HG03378 (cell line): ENCODE data around the gene SLC2A13.

Source experiments
- ATAC-seq: cut with Tn5 transposase; IDR thresholded peaks from one replicate; pipeline ENCODE4 v1.9.1; 2021; ENCODE audit warnings: mild to moderate bottlenecking, moderate library complexity; ENCODE audit not compliant: unreplicated experiment

The SLC2A13 gene

DNA sequence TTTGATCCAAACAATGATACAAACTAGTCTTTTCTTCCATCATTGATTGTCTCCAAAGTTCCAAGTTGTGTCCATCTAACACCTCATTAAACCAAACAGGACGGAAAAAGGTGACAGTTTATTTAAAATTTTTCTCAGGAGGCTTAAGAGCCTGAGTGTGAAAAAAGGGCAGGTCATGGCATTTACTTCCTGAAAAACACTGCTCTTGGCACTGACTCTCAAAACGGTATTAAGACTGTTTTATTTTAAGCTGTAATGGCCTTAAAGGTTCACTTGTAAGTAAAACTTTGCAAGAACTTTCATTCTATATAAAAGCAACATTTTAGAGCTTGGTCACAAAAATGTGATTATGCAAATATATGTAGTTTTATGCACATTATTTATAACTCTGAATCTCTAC, 222.5 kb downstream of the SLC2A13 start:
- ATAC-seq, result no peak

DNA sequence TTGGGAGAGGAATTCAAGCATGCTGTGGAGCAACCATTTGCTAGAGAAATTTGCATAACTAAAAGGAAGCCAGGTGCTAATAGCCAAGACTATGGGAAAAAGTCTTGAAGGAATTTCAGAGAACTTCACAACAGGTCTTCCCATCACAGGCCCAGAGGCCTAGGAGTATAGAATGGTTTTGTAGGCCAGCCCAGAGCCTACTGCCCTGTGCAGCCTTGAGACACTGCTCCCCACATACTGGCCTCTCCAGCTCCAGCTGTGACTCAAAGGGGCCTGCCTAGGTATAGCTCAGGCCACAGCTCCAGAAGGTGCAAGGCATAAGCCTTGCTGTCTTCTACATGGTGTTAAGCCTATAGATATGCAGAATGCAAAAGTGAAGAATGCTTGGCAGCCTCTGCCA, 227.1 kb downstream of the SLC2A13 start:
- ATAC-seq, result no peak

DNA sequence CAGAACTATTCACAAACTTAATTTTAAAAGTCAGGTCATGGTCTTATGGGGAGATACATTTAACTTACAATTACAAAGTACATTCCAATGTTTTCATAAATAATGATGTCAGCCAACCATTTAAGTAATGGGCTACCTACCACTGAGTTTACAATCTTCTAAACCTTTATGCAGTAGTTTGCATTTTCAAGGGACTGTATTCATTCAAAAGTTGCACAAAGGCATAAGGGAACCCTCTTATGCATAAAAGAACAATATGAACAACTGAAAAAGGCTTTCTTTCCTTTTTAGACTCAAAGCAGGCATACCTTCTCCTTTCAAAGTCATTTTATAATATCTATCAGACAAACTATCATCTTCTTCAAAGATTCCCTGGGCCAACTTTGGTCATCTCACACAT, 230.2 kb downstream of the SLC2A13 start:
- ATAC-seq, result no peak

DNA sequence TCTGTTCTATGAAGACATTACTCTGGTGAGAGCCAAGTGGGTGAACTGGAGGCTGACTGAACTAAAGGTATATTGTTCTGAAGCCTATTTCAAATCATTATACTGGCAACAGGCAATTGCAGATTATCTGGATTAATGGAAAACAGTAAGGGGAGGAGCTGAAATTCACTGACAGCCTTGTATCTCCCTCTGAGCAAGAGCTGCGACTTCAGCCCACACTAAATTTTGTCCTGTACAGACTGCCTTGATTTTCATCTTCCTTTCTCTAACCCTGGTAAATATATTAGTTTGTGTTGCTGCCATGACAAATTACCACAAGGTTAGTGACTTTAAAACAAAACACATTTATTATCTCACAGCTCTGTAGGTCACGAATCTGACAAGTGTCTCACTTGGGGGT, 231.1 kb downstream of the SLC2A13 start:
- no peak for ATAC-seq

DNA sequence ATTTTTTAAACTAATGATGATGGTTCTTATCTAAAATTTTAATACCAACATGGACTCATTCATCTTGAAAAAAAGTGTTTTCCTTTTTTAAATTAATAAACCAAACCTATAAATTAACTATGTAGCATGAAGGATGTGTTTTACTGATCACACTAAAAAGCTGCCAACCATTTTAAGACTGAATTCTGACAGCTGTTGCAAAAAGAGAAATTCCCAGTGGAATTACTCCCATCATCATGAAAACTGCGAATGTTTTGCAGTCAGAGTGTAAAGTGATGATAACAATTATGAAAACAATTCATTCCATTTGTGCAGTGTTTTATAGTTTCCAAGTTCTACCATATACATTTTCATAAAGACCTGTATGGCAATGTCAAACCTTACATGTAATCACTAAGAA, 232.8 kb downstream of the SLC2A13 start:
- ATAC-seq, result no peak

DNA sequence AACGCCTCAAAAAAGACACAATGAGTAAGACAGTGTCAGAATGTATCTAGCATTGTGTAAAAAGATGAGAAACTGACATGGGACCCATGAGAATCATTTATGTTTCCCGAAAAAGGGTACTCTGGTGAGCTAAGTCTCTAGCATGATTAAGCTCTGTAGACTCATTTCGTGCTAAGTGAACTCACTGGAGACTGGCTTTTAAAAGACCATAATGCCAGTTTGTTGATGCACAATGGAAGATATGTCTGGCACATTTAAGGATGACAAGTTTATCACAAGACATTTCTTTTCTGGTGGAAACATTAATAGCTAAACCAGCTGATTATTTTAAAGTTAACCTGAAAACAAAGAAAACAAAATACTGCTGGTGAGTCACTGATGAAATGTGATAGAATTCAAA, 233.5 kb downstream of the SLC2A13 start:
- ATAC-seq, result no peak

DNA sequence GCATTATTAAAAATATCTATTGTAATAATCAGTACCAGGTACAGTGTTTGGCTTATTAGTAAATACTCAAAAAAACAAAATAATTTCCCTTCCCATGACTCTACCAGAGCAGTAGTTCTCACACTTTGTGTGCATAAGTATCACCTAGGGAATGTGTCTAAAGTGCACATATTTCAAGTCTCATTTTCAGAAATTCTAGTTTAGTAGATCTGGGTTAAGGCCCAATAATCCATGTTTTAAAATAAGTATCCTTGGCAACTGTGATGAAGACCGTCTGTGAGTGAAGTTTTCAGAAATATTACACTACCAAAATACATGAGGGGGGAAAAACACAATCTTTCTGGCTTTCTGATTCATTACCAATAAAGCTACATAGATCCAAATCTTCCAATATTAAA, 237.6 kb downstream of the SLC2A13 start:
- ATAC-seq, result no peak

DNA sequence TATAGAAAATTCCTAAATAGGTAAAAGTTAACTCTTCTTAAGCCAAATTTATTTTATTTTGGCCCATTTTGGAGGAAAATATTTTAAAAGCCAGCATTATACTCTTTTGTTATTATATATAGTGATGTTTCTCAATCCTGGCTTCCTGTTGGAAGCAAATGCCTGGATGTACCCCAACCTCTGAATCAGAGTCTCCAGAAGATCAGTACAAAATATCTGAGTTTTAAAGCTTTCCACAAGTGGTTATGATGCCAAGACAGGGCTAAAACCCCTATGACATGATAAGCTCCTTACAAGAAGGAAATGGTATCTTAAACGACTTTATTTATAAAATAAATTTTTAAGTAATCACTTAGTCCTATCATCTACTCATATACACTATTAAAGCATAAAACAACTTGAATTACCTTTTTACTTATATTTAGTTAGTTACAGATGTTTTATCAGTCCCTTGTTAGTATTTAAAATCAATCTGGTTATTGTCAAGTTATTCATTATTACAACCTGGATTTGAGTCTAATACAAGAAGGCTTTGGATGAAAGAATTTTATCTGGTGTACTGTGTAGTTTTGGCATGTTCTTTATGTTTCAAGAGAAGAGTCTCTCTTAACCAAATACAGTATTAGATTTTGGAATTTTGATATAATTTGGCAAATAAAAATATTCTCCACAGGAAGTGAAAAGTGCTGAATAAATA, 238.1 kb downstream of the SLC2A13 start:
- ATAC-seq, result no peak

DNA sequence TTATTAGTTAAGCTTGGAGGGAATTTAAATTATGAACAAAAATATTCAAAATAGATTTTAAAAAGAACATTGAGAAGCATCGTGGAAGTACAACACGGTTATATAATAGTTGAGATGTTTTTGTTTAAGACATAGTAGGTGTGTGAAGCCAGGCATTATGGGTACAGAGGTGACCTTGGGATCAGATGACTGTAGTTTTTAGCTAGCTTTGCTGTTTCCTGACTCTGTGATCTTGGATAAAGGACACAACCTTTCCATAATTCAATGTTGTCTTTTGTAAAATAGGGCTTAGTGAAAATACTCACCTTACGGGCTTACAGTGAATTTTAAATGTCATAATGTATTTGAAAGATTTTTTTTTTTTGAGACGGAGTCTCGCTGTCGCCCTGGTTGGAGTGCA, 239.7 kb downstream of the SLC2A13 start:
- no peak for ATAC-seq

DNA sequence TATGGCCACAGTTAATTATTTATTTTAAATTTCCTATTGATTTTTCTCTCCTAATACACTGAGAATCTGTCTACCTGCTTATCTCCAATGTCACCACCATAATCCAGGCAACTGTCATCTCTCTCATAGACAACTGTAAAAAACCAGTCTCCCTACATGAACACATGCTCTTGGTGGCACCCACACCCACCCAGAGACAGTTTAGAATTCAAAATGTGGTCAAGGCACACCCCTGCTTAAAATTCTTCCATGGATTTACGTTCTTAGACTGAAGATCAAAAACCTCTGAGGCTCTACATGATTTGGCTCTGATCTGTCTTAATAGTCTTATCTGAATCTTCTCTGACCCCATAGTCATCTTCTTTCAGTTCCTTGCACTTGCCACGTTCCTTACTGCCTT, 245.2 kb downstream of the SLC2A13 start:
- ATAC-seq, result no peak

DNA sequence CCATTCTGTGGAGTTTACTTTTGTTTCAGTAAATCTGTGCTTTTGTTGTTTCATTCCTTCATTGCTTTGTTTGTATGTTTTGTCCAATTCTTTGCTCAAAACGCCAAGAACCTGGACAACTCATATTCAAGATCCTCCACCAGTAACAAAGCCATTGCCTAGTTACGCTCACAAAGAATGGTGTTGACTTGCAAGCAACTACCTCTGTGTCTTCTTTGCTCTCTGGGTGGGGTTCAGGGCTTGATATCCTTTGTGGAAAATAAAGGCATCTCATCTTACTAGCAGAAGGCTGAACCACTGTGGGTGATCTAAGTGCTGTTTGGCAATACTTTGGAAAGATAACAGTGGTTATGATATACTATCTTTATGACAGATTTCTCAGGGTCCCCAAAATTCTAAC, 252.9 kb downstream of the SLC2A13 start:
- no peak for ATAC-seq

DNA sequence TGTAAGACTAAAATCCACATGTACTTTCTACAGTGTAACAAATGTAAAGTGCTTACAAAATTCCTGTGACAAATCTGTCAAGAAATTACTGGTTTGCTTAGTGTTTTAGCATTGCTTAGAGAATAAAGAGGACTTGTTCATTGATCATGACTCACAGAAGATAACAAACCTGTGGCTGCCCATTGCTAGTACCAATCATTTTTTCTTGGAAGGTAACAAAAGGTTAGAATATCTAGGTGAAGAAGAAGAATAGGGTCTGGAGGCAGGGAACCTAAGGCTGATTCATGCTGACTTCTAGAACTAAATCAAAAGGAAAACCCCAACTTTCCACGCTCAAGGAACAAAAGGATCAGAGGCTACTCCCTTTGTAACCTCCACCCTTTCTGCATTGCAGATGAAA, 253.5 kb downstream of the SLC2A13 start:
- no peak for ATAC-seq

DNA sequence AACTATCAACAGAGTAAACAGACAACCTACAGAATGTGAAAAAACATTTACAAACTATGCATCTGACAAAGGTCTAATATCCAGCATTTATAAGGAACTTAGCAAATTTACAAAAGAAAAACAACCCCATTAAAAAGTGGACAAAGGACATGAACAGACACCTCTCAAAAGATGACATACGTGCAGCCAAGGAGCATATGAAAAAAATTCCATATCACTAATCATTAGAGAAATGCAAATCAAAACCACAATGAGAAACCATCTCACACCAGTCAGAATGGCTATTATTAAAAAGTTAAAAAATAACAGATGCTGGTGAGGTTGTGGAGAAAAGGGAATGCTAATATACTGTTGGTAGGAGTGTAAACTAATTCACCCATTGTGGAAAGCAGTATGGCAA, 257.7 kb downstream of the SLC2A13 start:
- peak; percentile 58 for ATAC-seq

DNA sequence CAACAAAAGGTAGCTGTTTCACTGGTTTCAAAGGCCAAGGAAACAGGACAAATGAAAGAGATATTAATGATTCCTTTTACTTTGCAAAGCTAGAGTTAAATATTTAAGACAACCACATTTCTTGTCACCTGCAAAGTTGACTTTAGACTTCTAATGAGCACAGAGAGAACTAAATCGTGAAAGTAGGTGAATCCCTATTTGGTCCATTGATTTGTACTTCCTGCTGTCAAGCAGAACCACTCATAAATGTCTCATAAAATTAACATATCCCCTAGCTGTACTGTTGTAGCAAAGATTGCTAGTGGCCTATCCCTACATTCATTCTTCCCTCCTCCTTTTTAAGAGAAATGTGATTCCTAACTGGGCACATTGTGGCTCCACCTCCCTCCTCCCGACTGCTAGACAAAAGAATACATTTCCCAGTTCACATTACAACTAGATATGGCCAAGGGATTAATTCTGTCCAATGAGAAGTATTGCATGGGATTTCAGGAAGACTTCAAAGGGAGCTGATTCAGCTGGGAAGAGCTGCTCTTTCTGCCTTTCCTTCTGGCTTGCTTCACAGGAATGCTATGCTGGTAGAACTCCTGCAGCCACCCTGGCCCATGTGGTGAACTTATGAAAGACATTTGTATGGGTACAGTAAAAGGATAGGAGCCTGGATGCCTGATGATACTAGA, 258.8 kb downstream of the SLC2A13 start:
- peak; percentile 61 for ATAC-seq

DNA sequence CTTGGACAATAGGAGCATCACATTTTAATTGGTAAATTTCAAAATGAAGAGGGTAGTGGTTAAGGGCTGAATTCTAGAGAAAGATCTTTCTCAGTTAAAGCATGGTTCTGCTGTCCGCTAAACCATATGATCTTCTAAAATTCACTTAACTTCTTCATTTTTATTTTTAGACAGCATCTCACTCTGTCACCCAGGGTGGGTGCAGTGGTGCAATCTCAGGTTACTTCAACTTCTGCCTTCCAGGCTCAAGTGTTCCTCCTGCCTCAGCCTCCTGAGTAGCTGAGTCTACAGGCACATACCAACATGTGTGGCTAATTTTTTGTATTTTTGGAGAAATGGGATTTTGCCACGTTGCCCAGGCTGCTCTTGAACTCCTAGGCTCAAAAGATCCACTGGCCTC, 259.6 kb downstream of the SLC2A13 start:
- peak; percentile 35 for ATAC-seq

DNA sequence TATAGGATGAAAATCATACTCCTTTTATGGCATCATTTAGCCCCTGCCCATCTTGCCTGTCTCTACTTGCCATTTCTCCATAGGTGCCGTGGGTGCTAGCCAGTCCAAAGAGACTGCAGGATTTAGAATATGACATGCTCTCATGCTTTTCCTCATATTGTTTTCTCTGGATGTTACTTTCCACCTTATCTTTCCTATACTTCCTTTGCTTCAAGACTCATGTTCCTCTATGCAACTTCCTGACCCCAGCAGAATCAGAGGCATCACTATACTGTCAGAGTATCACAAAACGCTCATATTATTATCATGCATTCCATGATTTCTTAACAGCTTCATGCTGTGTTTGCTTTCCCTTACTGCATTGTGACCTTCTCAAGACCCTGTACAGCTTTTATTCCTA, 265.5 kb downstream of the SLC2A13 start:
- no peak for ATAC-seq

DNA sequence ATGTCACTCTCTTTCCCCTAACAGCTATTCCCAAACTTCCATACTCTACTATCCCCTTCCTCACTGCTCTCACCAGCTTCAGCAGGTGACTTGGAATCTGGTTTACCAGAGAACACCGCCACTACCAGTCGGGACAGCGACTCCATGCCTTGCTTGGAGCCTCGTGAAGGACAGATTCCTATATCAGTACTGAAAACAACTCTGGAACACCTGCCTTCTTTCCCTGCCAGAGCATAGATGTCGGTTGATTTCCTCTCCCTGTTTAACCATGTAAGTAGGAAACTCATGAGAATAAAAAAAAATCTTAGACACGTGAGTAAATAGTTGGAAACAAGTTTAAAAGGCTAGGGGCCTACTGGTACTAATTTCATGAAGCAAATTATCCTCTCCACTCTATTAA, 266.8 kb downstream of the SLC2A13 start:
- no peak for ATAC-seq

DNA sequence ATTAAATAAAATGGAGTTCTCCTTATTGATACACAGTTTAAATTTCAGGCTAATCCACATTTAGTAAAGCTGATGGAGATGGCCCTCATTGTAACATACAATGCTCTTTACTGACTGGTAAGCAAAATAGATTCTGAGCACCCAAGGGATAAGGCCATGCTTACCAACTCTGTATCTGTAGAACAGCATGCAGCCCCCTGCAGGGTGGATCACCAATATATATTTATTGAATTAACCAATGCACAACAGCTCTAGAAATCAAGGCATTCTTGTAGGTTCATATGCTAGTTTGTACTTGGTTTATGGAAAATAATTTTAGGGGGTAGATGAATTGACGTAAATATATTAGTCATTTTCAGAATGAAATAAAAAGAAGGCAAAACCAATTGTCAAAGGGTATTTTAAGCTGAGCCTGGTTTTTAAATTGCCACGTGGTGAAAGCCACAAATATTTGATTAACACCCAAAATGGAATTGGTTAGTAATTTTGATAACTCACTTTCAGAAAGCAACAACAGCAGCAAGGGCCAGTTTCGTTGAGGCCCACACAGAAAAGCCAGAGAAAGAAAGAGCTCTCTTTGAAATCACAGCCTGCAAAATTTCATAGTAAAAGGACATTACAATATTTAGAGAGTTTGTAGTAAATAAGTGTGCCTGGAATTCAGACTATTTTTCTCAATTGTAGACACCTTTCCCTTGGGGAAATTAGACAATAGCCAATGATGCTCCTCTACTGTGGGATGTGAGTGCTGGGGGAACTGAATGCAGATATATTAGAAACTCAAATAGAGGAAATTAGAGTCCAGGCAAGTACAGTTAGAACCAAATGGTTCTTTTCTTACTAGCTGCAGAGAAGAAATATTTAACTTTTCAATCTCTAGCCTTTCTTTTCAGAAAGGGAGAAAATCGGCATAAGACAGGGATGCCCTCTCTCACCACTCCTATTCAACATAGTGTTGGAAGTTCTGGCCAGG, 270.1 kb downstream of the SLC2A13 start:
- ATAC-seq, result peak; percentile 85

DNA sequence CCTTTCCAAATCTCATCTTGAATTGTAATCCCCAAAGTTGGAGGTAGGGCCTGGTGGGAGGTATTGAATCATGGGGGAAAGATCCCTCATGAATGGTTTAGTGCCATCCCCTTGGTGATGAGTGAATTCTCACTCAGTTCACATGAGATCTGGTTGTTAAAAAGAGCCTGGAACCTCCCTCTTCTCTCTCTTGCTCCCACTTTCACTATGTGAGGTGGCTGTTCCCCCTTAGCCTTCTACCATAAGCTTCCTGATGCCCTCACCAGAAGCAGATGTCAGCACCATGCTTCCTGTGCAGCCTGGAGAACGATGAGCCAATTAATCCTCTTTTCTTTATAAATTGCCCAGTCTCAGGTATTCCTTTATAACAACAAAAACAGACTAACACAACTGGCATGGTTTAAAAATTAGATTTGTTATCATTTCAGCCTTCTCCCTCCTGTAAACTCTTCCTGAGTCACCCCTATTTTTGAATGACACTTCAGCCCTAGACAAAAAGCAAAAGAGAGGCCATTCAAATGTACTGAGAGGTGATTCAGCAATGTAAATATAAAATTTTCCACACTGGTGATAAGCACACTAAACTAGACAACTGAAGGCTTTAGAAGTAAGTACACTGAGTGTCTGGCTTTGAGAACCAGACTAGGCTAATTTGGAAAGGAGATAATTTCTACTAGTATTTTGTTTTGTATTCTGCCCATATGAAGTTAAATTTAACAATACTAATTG, 274.1 kb downstream of the SLC2A13 start:
- ATAC-seq, result peak; percentile 42

DNA sequence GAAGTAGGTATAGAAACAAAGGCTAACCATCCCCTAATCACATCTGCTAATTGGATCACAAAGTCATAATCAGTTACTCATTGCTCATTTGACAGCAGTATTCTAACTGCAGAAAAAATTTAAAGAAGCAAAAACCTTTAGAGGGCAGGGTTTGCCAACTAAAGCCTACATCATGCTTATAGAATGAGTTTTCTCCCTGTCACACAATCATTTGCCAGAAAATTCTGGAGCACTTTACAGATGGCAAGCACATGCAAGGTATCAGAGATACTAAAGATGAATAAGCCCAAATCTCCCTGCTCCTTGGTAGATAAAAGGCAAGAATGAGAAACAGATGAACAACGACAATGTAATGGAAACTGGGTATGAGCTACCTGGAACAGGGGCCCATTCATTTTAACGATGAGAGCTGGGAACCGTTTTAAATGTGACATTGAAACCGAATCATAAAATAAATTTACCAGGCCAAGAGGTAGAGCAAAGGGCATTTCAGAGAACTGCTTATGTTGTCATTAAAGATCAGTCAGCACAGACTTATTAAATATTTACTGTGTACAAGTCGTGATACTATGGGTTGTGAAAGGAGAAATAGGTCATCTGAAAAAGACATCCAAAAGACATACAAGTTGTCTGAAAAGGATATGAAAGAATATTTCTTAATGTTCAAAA, 274.9 kb downstream of the SLC2A13 start:
- no peak for ATAC-seq
